GM21576 (cell line): Measurements from ENCODE around the gene TIMM17B.

Experiments
- ATAC-seq: cut with Tn5 transposase; IDR thresholded peaks from one replicate; pipeline ENCODE4 v1.9.1; 2021; ENCODE audit warnings: mild to moderate bottlenecking, moderate library complexity; ENCODE audit not compliant: unreplicated experiment

The TIMM17B gene

DNA sequence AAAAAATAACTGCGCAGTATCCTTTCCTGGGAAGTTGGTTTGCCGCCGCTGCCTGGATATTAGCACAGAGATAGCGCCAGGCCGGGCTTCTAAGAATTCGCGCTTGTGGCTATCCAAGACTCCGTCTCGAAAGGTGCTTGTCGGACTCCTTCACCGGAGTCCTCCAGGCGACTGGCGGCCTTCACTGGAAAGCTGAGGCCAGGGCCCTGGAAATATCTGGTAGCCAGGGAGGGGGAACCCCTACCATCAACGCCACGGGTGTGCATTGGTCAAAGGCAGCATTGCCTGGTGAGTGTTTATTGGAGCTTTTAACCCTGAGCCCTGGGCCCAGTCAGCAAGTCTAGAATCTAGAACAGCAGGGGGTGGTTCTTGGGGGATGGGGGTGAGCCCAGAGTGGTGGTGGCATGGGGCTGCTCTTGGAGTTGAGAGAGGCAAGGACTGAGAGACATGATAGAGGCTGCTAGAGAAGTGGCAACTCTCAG, 21.8 kb upstream of the TIMM17B start:
- ATAC-seq: no peak

DNA sequence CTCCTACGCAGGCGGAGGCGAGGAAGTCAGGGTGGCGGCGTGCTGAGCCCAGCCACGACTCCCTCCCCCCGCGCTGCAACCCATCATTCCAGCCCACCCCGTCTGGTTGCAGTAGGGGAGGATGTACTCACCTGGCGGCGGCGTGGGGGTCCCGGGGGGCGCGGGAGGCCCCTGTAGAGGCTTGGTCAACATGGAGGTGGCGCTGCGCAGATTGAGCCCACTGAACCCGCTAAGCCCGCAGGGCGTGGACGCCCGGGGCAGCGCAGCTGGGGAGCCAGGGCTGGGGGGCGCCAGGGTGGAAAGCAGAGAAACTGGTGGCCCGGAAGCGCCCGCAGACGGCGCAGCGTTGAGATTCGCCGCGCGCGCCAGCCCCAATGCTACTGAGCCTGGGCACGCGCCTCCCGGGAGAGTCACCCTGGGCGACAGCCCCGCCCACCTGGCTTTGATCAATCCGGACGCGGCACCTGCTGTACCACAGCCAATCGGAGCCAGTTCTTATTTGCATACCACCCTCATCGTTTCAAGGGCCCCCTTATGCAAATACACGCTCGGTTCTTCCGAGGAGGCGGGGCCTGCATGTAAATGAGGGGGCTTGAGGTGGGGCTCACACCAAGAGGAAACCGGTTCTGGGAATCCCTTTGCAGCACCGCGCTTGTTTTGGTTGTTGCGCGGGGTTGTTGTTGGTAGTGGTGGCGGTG, 21.2 kb upstream of the TIMM17B start, which contains the start of gene PIM2:
TSS of gene PIM2 (minus strand) at position 382 of the 698 bp plus-strand sequence. CDS start at position 192, 190 bp downstream.
- peak; percentile 62 for ATAC-seq

DNA sequence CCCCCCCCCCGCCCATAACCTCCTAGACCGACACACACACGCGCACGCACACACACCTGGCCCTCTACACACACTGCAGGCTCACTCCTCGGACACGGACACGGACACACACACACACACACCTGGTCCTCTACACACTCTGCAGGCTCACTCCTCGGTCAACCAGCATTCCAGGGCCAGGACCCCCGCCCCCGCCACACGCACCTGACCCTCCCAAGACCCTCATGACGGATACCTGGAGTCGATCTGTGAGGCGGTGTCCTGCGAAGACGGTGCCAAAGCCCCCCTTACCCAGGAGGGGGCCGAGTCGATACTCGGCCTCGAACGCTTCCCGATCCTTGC, 20.7 kb upstream of the TIMM17B start:
- no peak for ATAC-seq

DNA sequence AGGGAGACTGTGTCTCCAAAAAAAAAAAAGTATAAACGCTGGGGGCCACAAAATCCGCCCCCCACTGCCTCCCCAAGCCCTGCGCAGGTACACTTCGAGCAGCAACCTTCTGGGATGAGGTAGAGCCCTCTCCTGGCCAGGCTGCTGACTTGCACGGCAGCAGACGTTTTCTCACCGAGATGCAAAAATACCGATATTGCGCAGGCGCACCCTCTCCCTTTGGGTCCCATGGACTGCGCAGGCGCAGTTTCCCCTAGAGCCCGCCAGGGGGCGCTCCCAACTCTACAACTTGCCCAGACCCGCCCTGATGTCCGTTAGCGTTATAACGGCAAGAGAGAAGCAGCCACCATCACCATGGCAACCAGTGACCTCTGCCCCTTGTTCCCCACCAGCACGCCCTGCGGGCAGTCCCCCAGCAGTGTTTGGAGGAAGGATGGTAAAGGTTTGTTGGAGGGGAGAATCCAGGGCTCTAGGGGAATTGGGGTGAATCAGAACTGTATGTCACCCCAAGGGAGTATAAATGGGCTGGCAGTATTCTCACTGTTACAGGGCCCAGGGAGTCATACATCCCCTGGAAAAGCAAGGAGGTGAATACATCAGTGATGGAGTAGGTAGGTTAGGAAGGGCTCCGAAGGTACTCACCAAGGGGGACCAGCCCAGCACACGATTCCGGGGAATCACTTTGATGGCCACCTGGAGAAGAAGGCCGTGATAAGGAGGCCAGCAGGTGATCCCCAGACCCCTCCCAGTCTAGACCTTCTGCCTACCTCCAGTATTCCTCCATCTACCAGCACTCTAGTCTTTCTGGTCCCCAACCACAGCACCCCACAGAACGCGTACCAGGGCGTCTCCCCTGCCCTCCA, 19.8 kb upstream of the TIMM17B start:
- peak; percentile 46 for ATAC-seq

DNA sequence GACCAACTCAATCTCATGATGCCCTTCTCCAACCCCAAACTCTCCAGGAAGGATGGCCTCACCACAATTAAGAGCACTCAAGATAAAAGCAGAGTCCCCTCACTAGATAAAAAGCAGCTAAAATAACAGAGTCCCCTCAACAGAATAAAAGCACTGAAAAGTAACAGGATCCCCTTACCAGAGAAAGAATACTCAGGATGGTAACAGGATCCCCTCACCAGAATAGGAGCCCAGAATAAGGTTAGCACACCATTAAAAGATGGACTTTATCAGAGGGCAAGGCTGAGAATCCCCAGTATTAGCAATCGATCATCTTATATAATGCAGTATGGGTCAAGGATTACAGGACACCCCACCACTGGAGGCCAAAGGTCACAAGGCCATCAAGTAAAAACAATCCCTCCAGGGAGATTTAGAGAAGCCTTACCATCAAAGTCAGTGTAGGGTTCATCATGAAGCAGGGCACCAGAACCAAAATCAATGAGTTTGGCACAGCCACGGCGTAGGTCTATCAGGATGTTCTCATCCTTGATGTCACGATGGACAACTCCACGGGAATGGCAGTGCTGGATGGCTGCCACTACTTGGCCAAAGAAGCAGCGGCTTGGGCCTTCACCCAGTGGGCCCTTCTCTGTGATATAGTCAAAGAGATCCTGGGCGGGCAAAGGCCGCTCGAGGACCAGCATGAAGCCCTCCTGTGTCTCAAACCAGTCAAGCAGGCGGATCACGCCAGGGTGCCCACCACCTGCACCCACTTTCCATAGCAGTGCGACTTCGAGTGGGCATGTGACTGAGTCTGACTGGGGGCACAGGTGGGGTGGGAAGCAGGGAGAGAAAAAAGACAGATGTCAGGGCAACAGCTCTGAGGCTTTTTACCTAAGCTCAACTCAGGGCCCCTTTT, 17.3 kb upstream of the TIMM17B start:
- no peak for ATAC-seq

DNA sequence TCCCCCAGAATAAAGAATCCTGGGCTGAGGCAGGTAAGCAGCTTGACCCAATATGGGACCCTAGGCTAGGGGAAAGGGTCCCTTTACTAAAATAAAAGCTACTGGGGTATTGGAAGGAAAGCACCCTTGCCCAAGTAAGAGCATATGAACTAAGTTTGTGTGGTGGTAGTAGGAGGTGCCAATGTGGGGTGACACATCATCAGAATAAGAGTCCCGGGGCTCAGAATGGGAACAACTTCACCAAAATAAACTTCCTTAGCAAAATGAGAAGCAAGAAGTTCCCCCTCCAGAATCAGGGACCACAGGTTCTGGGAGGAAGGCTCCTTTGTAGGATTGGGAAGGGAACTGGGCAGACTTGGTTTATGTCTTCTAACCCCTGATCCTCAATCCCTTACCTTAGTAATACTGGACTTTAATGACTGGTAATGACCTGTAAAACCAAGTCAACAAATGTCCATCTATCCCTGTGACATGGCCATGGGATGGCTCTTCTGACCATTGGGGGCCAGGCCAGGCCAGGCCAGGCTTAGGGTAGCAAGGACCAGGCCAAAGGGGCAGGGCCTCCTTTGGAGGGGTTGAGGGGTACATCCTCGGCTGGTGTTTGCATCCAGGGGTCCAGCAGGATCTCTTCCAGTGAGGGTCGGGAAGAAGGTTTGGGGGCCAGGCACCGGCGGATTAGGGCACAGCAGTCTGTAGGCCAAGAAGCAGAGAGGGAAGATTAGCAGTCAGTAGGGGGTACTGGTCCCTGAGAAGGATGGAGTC, 16.2 kb upstream of the TIMM17B start:
- ATAC-seq: no peak

DNA sequence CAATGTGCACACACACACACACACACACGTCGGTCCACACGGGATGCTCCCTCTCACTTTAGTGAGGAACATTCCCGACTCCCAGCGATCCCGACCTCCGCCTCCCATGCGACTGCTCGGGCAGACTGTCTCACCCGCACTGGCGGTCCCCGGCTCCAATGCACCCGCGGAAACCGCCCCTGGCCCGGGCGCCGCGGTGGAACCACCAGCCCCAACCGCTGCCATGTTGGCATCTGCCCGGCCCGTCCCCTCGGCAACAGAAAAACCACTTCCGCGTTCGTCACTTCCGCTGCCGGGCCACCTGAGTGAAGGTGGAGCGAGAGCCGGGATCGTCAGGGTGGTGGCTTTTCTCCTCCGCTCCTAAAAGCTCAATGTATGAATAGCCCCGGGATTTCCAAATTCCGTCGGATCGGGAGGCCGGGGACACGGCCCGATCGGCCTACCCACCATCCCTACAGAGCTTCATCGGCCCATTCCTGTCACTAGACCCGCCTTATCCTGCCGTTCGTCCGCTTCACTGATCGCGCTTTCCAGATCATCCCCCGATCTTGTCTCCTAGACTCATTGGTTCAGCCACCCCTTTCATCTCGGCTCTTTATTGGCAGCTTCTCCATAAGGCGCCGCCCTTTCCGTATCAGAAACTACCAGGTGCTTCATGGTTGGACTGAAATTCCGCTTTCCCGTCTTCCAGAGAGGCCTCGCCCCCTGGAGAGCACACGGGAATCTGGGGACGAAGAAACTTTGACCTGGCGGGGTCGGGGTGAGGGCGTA, 14.0 kb upstream of the TIMM17B start, which contains the start of gene SLC35A2:
TSS of gene SLC35A2 (minus strand) at position 235 of the 771 bp plus-strand sequence. CDS start at position 225, 10 bp downstream.
- ATAC-seq: peak; percentile 69

DNA sequence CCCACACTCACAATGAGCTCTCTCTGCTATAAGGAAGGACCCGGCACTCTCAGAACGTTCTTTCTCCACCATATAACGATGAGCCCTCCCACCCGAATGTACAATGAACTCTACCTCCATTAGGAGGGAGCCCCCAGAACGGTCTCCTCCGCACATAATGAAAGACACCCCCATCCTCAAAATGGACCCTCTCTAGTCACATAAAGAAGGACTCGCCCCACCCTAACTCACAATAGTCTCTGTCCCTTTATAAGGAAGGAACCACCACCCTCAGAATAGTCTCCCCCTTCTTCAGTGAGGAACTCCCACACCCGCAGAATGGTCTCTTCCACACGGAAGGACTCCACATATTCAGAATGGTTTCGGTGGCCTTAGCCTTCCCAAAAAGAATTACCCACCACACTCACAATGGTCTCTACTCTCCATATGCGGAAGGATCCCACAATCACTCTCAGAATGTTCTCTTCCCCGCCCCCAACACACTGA, 13.4 kb upstream of the TIMM17B start:
- ATAC-seq: no peak

DNA sequence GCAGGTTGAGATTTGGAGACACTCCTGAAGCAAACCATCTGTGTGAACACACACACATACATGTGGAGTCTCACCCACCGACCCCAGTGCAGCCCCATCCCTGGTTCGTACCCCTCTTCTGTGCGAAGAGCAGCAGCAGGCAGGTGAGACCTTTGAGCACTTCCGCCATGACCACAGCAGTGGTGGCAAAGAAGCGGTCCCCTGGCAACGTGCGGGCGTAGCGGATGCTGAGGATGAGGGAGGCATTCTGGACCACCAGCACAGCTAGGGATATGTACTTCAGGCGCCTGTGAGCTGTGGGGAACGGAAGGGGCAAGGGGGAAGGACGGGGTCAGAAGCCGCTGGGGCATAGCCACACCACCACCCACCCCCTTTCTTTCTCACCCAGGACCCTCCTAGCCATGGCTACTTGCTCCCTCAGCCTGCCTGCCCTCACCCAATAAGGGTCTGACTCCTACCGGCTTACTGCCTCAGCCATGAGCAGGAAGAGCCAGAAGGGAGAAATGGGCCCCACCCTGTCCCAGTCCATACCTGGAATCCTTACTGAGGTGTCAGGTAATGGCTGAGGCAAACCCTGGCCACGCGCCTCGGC, 12.2 kb upstream of the TIMM17B start:
- no peak for ATAC-seq

DNA sequence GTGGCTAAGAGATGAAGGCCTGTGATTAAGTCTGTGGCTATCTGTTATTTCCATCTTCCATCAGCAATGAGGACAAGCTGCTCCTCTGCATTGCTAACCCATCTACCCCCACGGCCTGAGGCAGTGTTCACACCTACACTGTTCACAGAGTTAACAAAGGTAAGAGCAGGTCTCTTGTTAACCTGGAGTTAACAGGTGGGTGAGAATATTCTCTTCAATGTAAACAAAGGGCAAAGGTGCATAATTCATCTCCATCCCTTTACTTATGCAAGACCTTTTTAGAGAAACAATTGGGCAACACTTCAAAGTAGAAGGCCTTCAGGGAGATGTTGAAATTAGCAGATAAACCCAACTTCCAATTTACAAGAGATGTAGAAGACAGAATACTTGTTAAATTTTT, 11.0 kb upstream of the TIMM17B start:
- ATAC-seq: no peak

DNA sequence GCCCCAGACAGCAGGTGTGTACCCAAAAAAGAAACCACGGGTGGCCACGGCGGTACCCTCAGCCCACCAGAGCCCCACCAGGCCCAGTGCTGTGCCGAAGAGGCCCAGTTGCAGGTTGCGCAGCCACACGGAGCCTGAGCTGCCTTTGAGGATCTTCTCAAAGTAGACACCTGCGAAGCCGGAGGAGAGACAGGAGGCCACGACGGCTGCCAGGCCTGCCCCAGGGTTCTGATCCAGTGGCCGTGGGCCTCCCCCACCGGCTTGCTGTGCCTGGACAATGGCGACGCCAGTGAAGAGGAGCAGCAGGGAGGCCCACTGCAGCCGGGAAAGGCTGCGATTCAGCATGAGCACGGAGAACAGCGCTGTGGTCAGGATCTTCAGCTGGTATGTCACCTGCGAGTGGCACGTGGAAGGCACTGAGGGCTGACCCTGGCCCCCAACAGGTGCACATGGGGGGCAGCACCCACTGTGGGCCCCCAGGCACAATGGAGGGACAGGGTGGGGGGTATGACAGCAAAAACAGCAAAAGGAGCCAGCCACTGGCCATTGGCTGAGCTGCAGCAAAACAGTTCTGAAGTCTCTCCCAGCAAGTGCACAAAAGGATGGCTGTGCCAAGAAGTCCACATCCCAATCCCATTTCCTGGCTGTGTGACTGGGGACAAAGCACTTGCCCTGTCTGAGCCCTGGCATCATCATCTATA, 7.7 kb upstream of the TIMM17B start:
- no peak for ATAC-seq

DNA sequence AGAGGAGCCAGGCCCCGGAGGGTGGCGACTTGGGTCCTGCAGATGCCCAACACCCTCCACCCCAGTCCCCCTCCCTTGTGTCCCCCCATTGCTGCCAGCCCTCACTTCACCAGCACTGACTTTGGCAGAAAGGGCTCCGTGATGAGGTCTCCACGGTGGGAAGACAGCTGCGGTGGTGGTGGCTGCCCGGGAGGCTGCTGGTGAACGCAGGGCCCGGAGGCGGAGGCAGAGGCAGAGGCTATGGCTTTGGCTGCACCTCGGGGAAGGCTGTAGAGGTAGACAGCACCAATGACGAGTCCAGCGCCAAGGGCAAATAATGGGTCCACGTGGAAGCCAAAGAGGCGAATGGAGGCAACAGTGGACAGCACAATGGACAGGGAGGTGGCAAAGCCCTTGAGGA, 7.1 kb upstream of the TIMM17B start:
- ATAC-seq: no peak

DNA sequence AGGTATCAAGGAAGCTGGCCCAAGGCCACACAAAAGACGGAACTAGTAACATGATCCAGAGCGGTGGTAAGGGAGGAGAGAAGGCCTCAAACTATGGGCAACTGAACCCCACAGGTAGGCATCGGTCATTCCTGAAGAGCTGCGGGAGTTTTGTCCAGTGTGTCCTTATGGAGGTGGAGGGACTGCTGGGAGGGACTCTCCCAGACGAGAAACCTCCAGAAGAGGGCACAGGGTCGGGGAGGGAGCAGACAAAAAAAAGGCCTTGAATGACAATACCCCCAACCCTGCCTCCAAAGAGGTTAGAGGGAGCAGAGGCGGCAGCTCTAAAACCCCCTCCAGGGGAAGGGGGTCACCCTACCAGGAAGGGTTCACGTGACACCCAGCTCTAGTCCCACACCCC, 6.6 kb upstream of the TIMM17B start:
- no peak for ATAC-seq

DNA sequence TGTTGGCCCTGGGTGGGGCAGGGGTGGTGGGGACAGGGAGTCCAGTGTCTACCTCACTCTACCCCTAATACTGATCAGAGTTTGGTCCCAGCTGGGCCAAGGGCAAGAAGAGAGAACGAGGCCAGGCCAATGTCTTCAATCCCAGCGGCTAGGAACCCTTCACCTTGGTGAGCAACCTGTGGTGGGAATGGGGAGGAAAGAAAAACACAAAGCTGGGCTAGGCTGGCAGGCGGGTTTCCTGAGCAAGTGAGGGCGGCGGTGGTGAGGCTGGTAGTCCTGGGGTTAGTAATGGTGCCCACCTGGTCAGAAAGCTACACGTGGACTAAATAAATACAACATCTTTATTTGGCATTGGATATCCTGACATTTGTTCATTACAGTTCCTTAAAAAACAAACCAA, 5.7 kb upstream of the TIMM17B start:
- ATAC-seq: no peak

DNA sequence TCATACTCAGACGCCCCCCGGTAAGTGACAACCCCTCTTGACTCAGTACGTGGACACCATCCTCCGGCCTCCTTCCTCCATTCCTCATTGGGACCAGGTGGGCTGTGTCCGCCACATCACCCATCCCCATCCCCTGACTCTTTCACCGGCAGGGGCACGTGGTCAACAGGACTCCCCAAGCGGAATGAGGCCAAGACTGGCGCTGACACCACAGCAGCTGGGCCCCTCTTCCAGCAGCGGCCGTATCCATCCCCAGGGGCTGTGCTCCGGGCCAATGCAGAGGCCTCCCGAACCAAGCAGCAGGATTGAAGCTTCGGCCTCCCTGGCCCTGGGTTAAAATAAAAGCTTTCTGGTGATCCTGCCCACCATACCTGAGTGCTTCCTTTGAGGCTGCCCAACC, 5.2 kb upstream of the TIMM17B start:
- ATAC-seq: no peak

DNA sequence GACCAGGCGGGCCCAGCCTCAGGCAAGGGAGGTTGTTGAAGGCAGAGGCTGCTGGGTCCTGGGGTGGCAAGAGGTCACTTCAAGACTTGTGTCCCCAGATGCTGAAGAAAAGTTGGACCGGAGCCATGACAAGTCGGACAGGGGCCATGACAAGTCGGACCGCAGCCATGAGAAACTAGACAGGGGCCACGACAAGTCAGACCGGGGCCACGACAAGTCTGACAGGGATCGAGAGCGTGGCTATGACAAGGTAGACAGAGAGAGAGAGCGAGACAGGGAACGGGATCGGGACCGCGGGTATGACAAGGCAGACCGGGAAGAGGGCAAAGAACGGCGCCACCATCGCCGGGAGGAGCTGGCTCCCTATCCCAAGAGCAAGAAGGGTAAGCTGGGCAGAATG, 4.6 kb upstream of the TIMM17B start:
- no peak for ATAC-seq

DNA sequence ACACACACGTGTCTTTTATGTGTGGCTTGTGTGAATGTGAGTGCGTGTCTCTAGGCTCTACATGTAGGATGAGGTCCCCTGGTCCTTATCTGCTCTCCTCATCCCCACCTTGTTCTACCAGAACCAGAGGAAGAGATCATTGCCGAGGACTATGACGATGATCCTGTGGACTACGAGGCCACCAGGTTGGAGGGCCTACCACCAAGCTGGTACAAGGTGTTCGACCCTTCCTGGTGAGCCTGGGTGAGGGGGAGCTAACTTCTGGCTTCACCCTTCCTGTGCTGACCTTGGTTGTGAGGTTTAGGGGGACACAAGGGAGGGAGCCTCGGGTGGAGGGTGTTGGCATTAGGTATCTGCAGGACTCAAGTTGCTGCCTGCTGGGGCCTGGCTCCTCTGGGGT, 3.5 kb upstream of the TIMM17B start:
- ATAC-seq: no peak

DNA sequence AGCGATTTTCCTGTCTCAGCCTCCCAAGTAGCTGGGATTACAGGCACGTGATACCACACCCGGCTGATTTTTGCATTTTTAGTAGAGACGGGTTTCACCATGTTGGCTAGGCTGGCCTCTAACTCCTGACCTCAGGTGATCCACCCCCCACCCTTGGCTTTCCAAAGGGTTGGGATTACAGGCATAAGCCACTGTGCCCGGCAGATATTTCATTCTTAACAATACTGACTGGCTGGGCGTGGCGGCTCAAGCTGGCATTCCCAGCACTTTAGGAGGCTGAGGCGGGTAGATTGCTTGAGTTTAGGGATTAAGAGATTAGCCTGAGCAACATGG, 1.5 kb upstream of the TIMM17B start:
- no peak for ATAC-seq
